A673 (cell line): ENCODE measurements around the gene KPNA4. TPM values are rescaled to one million over a fixed set of nuclear protein-coding genes. Genes with fewer than 3 reads are reported as not detected.
A peak's percentile ranks its signal among the peaks of the same experiment; 100 is the strongest.

Experiments
- BruUV-seq: library from RNA; stranded (reverse); fragments of 400-500 nt; replicated peaks from 2 replicates; lab custom pipeline; 2021; lab: Mats Ljungman, UMichigan
- CTCF ChIA-PET: fragments of 300-600 bp; sonication (Branson Sonifier 250); formaldehyde crosslinking; loops from one replicate; lab custom pipeline; 2022; ENCODE audit warnings: antibody characterized with exemption; lab: Charles Lee
- POLR2A ChIA-PET: fragments of 300-600 bp; sonication (Branson Sonifier 250); formaldehyde crosslinking; loops from one replicate; lab custom pipeline; 2022; ENCODE audit warnings: antibody characterized with exemption; ENCODE audit not compliant: low non-redundant PET; lab: Charles Lee
- DNase-seq: peaks from one replicate; pipeline ENCODE4 v3.0.0-alpha.2; 2015; ENCODE audit warnings: low spot score
- H3K27ac ChIP-seq: fragments of 200-600 bp; sonication (generic); 2 replicates; pipeline ENCODE4 v1.5.1; 2016; ENCODE audit warnings: mixed run types, low read depth, mild to moderate bottlenecking, mixed read lengths, antibody characterized with exemption, low read length; ENCODE audit not compliant: poor library complexity, severe bottlenecking
- H3K27me3 ChIP-seq: fragments of 200-600 bp; sonication (generic); replicated peaks from 2 replicates; pipeline ENCODE4 v1.6.1; 2017; ENCODE audit warnings: mixed run types, low read depth, mild to moderate bottlenecking, mixed read lengths, antibody characterized with exemption, low read length; ENCODE audit not compliant: insufficient read depth, poor library complexity
- H3K36me3 ChIP-seq: fragments of 200-600 bp; sonication (generic); 2 replicates; pipeline ENCODE4 v1.6.1; 2016; ENCODE audit warnings: mixed run types, mild to moderate bottlenecking, mixed read lengths, antibody characterized with exemption, low read length; ENCODE audit not compliant: insufficient read depth, poor library complexity, severe bottlenecking
- H3K4me1 ChIP-seq: fragments of 200-600 bp; sonication (generic); 2 replicates; pipeline ENCODE4 v1.6.1; 2017; ENCODE audit warnings: mixed run types, mild to moderate bottlenecking, mixed read lengths, antibody characterized with exemption, low read length; ENCODE audit not compliant: insufficient read depth, poor library complexity, severe bottlenecking
- H3K4me3 ChIP-seq: fragments of 200-600 bp; sonication (generic); 2 replicates; pipeline ENCODE4 v1.5.1; 2016; ENCODE audit warnings: low read depth, mixed run types, mild to moderate bottlenecking, mixed read lengths, low read length; ENCODE audit not compliant: poor library complexity, severe bottlenecking
- H3K9me3 ChIP-seq: fragments of 200-600 bp; sonication (generic); 2 replicates; pipeline ENCODE4 v1.6.1; 2016; ENCODE audit warnings: mixed run types, low read depth, mild to moderate bottlenecking, mixed read lengths, antibody characterized with exemption, low read length; ENCODE audit not compliant: poor library complexity, severe bottlenecking
- EZH2 ChIP-seq: fragments of 200-600 bp; sonication (generic); IDR thresholded peaks from 2 replicates; pipeline ENCODE4 v1.6.1; 2017; ENCODE audit warnings: borderline replicate concordance, low read depth, mild to moderate bottlenecking, mixed read lengths, antibody characterized with exemption, low read length; ENCODE audit not compliant: poor library complexity, severe bottlenecking
- intact Hi-C: fragments of 100-400 bp; cut with micrococcal nuclease; formaldehyde crosslinking; loops from one replicate; pipeline ENCODE4 v1.10.0; 2022; ENCODE audit not compliant: unreplicated experiment
- total RNA-seq: library from RNA; stranded (reverse); gene quantifications from 2 replicates; pipeline ENCODE4 v1.2.3, GENCODE V29; 2021
- TF ChIP-seq, protein P1 (sequence below): fragments of 300-800, 200-600 bp; sonication (generic); conservative IDR thresholded peaks from 2 replicates; pipeline ENCODE4 v1.5.1; 2017; ENCODE audit warnings: low read depth, mild to moderate bottlenecking, antibody characterized with exemption, low read length, moderate library complexity, mixed read lengths

Gene KPNA4
- total RNA-seq, 1 experiment from 2014 or later = 88.5 TPM

GRCh38 chr3:160580938-160581337, 15.6 kb upstream of the KPNA4 start:
- Histone ChIP-seq H3K9me3 (no peaks in the 10 kb centered on the region), H3K27ac (no peak overlapping the region), H3K4me3 (no peak overlapping the region), H3K4me1 (no peaks in the 10 kb centered on the region), H3K27me3 (no peaks in the 10 kb centered on the region), H3K36me3 (no peaks in the 10 kb centered on the region)
- ChIA-PET CTCF (no interaction called here), POLR2A (no interaction called here)
- no peak for DNase-seq
- no peak for TF ChIP-seq EZH2
- TF ChIP-seq, protein P1, sequence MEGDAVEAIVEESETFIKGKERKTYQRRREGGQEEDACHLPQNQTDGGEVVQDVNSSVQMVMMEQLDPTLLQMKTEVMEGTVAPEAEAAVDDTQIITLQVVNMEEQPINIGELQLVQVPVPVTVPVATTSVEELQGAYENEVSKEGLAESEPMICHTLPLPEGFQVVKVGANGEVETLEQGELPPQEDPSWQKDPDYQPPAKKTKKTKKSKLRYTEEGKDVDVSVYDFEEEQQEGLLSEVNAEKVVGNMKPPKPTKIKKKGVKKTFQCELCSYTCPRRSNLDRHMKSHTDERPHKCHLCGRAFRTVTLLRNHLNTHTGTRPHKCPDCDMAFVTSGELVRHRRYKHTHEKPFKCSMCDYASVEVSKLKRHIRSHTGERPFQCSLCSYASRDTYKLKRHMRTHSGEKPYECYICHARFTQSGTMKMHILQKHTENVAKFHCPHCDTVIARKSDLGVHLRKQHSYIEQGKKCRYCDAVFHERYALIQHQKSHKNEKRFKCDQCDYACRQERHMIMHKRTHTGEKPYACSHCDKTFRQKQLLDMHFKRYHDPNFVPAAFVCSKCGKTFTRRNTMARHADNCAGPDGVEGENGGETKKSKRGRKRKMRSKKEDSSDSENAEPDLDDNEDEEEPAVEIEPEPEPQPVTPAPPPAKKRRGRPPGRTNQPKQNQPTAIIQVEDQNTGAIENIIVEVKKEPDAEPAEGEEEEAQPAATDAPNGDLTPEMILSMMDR = no peak
- intact Hi-C loops = no loop called here
- no TSS peak for BruUV-seq

DNA sequence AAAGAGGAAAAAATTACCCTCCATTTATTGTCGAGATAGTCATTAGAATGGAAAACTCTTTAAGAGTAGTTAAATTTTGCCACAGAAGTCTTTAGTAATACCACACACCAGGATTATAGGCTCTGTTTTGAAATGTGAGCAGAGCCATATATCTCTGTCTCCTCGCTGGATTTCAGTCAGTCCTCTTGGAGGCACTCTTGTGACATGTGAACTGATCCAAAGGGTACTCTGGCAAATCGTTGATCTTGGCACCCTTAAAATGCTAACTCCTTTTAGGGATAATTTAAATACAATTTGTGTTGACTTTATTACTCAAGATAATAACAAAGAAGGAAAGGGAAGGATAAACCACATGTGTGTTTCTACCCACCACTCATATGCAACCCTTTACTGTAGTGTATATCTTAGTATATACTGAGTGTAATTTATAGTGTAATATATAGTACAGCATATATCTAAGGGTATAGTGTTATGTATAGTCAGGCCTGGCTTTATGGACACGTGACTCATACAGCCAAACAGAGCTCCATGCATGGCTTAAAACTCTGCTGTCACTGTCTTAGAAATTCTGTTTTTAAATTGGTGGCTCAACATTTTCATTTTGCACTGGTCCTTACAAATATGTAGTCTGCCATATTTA, 12.3 kb upstream of the KPNA4 start:
- H3K36me3 ChIP-seq = no peaks in the 10 kb centered on the region
- no peak overlapping the region for H3K4me3 ChIP-seq
- intact Hi-C loops = loop anchor here (5.0 kb wide), 1 partner anchor 365 kb away; no protein-coding TSS in a partner anchor
- H3K27me3 ChIP-seq = no peaks in the 10 kb centered on the region
- no peak for TF ChIP-seq EZH2
- TF ChIP-seq, protein P1 = peak; percentile 52
- H3K4me1 ChIP-seq = no peaks in the 10 kb centered on the region
- peak; percentile 39 for DNase-seq
- ChIA-PET POLR2A (no interaction called here), CTCF (interaction anchor here (0.7 kb wide), 1 partner anchor 8 kb away, joined by 3 read pairs; no protein-coding TSS in a partner anchor)
- H3K9me3 ChIP-seq = no peaks in the 10 kb centered on the region
- H3K27ac ChIP-seq = no peak overlapping the region
- BruUV-seq = no TSS peak

- BruUV-seq = no TSS peak
- Histone ChIP-seq H3K9me3 (no peaks in the 10 kb centered on the region), H3K4me1 (no peaks in the 10 kb centered on the region), H3K27ac (no peak overlapping the region), H3K36me3 (no peaks in the 10 kb centered on the region), H3K4me3 (no peak overlapping the region), H3K27me3 (no peaks in the 10 kb centered on the region)
- intact Hi-C loops = loop anchor here (5.0 kb wide), 1 partner anchor 365 kb away; no protein-coding TSS in a partner anchor
- TF ChIP-seq, protein P1 = no peak
- no peak for TF ChIP-seq EZH2
- ChIA-PET CTCF (interaction anchor here (0.7 kb wide), 1 partner anchor 8 kb away, joined by 3 read pairs; no protein-coding TSS in a partner anchor), POLR2A (no interaction called here)
- no peak for DNase-seq
Observed at GRCh38 chr3:160577093-160577492, 11.7 kb upstream of the KPNA4 start.
